ENCODE results near the gene WFDC2. TPM values are rescaled to one million over a fixed set of nuclear protein-coding genes. Genes with fewer than 3 reads are reported as not detected.

Gene WFDC2
- total and polyA plus RNA-seq, 2 donors (not counting 3 experiments of a cell fraction or from before 2014, with no cell fraction given) = not detected

- Histone ChIP-seq H3K4me1 (ENCODE audit: control insufficient read depth, extremely low read depth, insufficient read depth, low read length) (no peaks in the 10 kb centered on the region), H3K4me3 (replicated peaks in 1 of 3; ENCODE audit: insufficient read depth in 1 of 3, low read depth in 1 of 3, low read length in 3 of 3) (no peak overlapping the region), H3K79me2 (ENCODE audit: control insufficient read depth, insufficient read depth, low read length) (no peaks in the 10 kb centered on the region), H3K36me3 (ENCODE audit: control insufficient read depth in 2 of 2, extremely low read depth in 1 of 2, insufficient read depth in 2 of 2, low read length in 2 of 2) (no peaks in the 10 kb centered on the region), H3K9ac (replicated peaks; ENCODE audit: extremely low read depth, insufficient read depth, low read length) (no peak overlapping the region), H3K27me3 (ENCODE audit: control insufficient read depth in 2 of 2, insufficient read depth in 2 of 2, low read length in 2 of 2) (no peaks in the 10 kb centered on the region), H3K9me3 (replicated peaks; ENCODE audit: control insufficient read depth, insufficient read depth, low read length) (no peaks in the 10 kb centered on the region), H3K27ac (ENCODE audit: insufficient read depth, low read depth, low read length) (no peak overlapping the region), H2AFZ (ENCODE audit: low read depth, low read length) (no peak overlapping the region), H4K20me1 (replicated peaks; ENCODE audit: control insufficient read depth, extremely low read depth, insufficient read depth, low read length) (no peaks in the 10 kb centered on the region), H3K9me1 (replicated peaks; ENCODE audit: control insufficient read depth, extremely low read depth, insufficient read depth, low read length) (no peaks in the 10 kb centered on the region), H3K4me2 (ENCODE audit: insufficient read depth, low read length) (no peak overlapping the region)
- CTCF ChIA-PET = no interaction called here
- BruUV-seq (replicated peaks) = no TSS peak
- FAIRE-seq (no peak), DNase-seq (ENCODE audit: low read depth, low spot score) (no peak)
- intact Hi-C loops (cut with micrococcal nuclease) = no loop called here
- TF ChIP-seq GATA2 (IDR thresholded peaks at IDR 0.05; ENCODE audit: insufficient read depth, insufficient read length, low read depth, low read length) (no peak), MYC (IDR thresholded peaks at IDR 0.05; ENCODE audit: low read depth, low read length) (no peak), EZH2 (IDR thresholded peaks at IDR 0.05; ENCODE audit: borderline replicate concordance, low read depth, low read length, severe bottlenecking) (no peak), FOS (IDR thresholded peaks at IDR 0.05; ENCODE audit: borderline replicate concordance, insufficient read depth, low read length) (no peak), POLR2A (IDR thresholded peaks at IDR 0.05; ENCODE audit: low read depth, low read length) (no peak), POLR2AphosphoS5 (IDR thresholded peaks at IDR 0.05; ENCODE audit: insufficient read depth, low read depth, low read length) (no peak), JUN (IDR thresholded peaks at IDR 0.05; ENCODE audit: borderline replicate concordance, insufficient read depth, insufficient read length, low read depth) (no peak)
- TF ChIP-seq, protein P1, sequence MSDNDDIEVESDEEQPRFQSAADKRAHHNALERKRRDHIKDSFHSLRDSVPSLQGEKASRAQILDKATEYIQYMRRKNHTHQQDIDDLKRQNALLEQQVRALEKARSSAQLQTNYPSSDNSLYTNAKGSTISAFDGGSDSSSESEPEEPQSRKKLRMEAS (IDR thresholded peaks at IDR 0.05; ENCODE audit: insufficient read depth, insufficient read length) = no peak
- TF ChIP-seq, protein P2, sequence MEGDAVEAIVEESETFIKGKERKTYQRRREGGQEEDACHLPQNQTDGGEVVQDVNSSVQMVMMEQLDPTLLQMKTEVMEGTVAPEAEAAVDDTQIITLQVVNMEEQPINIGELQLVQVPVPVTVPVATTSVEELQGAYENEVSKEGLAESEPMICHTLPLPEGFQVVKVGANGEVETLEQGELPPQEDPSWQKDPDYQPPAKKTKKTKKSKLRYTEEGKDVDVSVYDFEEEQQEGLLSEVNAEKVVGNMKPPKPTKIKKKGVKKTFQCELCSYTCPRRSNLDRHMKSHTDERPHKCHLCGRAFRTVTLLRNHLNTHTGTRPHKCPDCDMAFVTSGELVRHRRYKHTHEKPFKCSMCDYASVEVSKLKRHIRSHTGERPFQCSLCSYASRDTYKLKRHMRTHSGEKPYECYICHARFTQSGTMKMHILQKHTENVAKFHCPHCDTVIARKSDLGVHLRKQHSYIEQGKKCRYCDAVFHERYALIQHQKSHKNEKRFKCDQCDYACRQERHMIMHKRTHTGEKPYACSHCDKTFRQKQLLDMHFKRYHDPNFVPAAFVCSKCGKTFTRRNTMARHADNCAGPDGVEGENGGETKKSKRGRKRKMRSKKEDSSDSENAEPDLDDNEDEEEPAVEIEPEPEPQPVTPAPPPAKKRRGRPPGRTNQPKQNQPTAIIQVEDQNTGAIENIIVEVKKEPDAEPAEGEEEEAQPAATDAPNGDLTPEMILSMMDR (IDR thresholded peaks at IDR 0.05; ENCODE audit: extremely low read depth in 1 of 2, insufficient read depth in 1 of 2, low read depth in 1 of 2, low read length in 2 of 2) = no peak
- POLR2A ChIA-PET = no interaction called here
- dilution Hi-C loops (cut with MboI; ENCODE audit: extremely low pct_ligation_motif_present, low sequenced_read_pairs) = no loop called here
Measured at GRCh38 chr20:45518282-45518681, 48.7 kb downstream of the WFDC2 start.

Measured in endothelial cell of umbilical vein (primary cell).